ENCODE results near the gene SPDYE6. TPM values are rescaled to one million over a fixed set of nuclear protein-coding genes. Genes with fewer than 3 reads are reported as not detected.

Gene SPDYE6
- total and polyA plus RNA-seq, 10 of the 15 experiments (the other 5 are each of a cell fraction or from before 2014, with no cell fraction given) = 0.05 to 2.3 (median 1.00) TPM; not detected in 6

GRCh38 chr7:102395873-102396709 lies 39.8 kb upstream of the SPDYE6 start, which contains the start of gene PRKRIP1 (continued):
- no peak for TF ChIP-seq MTA2 (IDR thresholded peaks at IDR 0.05; ENCODE audit: low read depth)
- TF ChIP-seq ETV6 (conservative IDR thresholded peaks at IDR 0.05 in 1 of 2, IDR thresholded peaks at IDR 0.05 in 1 of 2; ENCODE audit: borderline replicate concordance in 1 of 2, low read depth in 1 of 2) = peak in 1 of 2 experiments; percentile 36; a peak in 1 of 4 replicates
- no peak for TF ChIP-seq NR2C1 (IDR thresholded peaks at IDR 0.05)
- no peak for TF ChIP-seq CEBPB (IDR thresholded peaks at IDR 0.05; ENCODE audit: borderline replicate concordance in 1 of 2, low read depth in 2 of 2, low read length in 2 of 2)
- TF ChIP-seq RELA (IDR thresholded peaks at IDR 0.05; ENCODE audit: borderline replicate concordance, partially characterized antibody) = no peak
- TF ChIP-seq SP1 (IDR thresholded peaks at IDR 0.05; ENCODE audit: low read depth, low read length) = no peak
- TF ChIP-seq MTA3 (IDR thresholded peaks at IDR 0.05; ENCODE audit: borderline replicate concordance, low read length) = peak; percentile 94; the same call in 1 of the 2 replicates
- peak; percentile 72; the same call in 1 of the 2 replicates for TF ChIP-seq IKZF1 (conservative IDR thresholded peaks at IDR 0.05)
- peak; percentile 73 for TF ChIP-seq NR2F1 (conservative IDR thresholded peaks at IDR 0.05)
- no peak for TF ChIP-seq ATF7 (IDR thresholded peaks at IDR 0.05; ENCODE audit: low read depth)
- TF ChIP-seq FOS (IDR thresholded peaks at IDR 0.05; ENCODE audit: borderline replicate concordance, extremely low read depth, insufficient read length) = no peak
- no peak; the same call in 1 of the 2 replicates for TF ChIP-seq ATF2 (IDR thresholded peaks at IDR 0.05; ENCODE audit: low read length)
- no peak for TF ChIP-seq MYB (IDR thresholded peaks at IDR 0.05; ENCODE audit: borderline replicate concordance, low read depth, low read length)
- TF ChIP-seq, protein P1, sequence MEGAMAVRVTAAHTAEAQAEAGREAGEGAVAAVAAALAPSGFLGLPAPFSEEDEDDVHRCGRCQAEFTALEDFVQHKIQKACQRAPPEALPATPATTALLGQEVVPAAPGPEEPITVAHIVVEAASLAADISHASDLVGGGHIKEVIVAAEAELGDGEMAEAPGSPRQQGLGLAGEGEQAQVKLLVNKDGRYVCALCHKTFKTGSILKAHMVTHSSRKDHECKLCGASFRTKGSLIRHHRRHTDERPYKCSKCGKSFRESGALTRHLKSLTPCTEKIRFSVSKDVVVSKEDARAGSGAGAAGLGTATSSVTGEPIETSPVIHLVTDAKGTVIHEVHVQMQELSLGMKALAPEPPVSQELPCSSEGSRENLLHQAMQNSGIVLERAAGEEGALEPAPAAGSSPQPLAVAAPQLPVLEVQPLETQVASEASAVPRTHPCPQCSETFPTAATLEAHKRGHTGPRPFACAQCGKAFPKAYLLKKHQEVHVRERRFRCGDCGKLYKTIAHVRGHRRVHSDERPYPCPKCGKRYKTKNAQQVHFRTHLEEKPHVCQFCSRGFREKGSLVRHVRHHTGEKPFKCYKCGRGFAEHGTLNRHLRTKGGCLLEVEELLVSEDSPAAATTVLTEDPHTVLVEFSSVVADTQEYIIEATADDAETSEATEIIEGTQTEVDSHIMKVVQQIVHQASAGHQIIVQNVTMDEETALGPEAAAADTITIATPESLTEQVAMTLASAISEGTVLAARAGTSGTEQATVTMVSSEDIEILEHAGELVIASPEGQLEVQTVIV (IDR thresholded peaks at IDR 0.05; ENCODE audit: borderline replicate concordance, partially characterized antibody) = no peak
- no peak for TF ChIP-seq IRF5 (IDR thresholded peaks at IDR 0.05; ENCODE audit: borderline replicate concordance)
- TF ChIP-seq SIN3A (IDR thresholded peaks at IDR 0.05; ENCODE audit: low read depth, low read length) = no peak; the same call in none of the 2 replicates
- TF ChIP-seq JUND (IDR thresholded peaks at IDR 0.05; ENCODE audit: low read depth, low read length) = no peak
- TF ChIP-seq HSF1 (IDR thresholded peaks at IDR 0.05; ENCODE audit: low read depth, low read length) = no peak
- peak; percentile 100 for TF ChIP-seq POU2F2 (IDR thresholded peaks at IDR 0.05; ENCODE audit: borderline replicate concordance, low read depth, low read length)
- TF ChIP-seq RCOR1 (conservative IDR thresholded peaks at IDR 0.05; ENCODE audit: low read depth, low read length) = peak; percentile 97

Data from GM12878 (cell line).